Posterior vena cava (tissue), 2 donors: ENCODE measurements around the gene GAD1. TPM values are rescaled to one million over a fixed set of nuclear protein-coding genes. Genes with fewer than 3 reads are reported as not detected.

ENCODE experiments used
- DNase-seq: peaks from one replicate; pipeline ENCODE4 v3.0.0-alpha.2; 2020; ENCODE audit warnings: low spot score
- intact Hi-C, 2 donors: fragments of 100-400 bp; cut with DNase I; formaldehyde crosslinking; loops; one replicate each; pipeline versions ENCODE4 v1.14.1 to v1.14.2; 2022 to 2023
- total RNA-seq, 2 donors: library from RNA; stranded (reverse); fragmentation: NEBNext Ultra II Directional; extraction: Animal tissue kit (Norgen Biotek cat#: 25700); gene quantifications; one replicate each; pipeline ENCODE4 v1.2.1, GENCODE V29; 2021
- donor health status: DM: yes; HTN: yes; CAD: no.
- donor health status: DM: yes; HTN: yes; CAD: no.

Gene GAD1
- total RNA-seq, 2 donors from 2014 or later: not detected

DNA sequence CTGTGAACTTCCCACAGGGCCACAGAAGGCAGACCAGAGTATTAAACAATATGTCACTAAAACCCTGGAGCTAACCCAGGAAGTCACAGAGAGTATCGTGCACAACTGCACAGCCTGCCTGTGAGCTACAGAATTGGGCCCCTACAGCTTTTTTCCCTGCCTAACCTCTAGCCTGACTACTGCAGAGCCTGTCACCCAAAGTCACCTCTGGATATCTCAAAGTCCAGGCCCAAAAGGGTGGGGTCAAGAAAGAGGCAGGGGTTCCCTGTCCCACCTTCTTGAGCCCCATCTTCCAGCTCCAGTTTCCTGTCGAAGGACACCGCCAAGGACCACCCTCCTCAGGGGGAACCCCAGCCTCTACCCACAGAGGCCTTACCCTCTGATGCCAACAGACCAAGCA, 13.5 kb downstream of the GAD1 start:
- intact Hi-C loops: no loop called here
- DNase-seq: peak; percentile 36

DNA sequence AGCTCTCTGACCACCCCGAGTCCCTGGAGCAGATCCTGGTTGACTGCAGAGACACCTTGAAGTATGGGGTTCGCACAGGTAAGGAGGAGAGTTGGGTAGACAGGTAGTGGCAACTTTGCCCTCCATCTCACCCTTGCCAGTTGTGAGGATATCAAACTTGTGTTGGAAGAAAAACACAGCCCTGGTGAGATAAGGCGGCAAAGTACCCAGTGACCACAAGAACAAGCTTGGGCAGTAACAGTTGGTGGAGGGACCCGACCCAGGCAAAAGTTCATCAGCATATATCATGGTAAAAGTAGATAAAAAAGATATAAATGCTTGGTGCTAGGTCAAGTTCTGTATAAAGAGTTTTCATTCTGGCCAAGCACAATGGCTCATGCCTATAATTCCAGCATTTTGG, 14.4 kb downstream of the GAD1 start:
- intact Hi-C loops: no loop called here
- DNase-seq: no peak

DNA sequence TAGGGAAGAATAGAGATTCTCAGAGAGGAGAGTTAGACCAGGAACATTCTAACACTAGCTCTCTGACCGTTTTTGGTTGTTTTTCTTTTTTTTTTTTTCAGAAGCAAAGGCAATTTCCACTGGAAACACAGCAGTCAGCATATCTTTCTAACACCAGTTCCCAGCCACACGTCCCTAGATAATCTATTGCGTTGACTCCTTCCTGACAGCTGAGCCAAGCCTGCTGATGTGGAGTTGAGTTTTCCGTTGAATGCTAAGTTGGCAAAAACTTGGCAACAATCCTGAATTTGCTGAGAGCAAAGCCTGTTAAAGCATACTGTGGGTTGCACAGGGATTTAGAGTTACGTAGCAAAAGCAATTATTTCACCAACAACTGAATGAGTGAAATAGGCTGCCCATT, 19.3 kb downstream of the GAD1 start:
- intact Hi-C loops: no loop called here
- no peak for DNase-seq

DNA sequence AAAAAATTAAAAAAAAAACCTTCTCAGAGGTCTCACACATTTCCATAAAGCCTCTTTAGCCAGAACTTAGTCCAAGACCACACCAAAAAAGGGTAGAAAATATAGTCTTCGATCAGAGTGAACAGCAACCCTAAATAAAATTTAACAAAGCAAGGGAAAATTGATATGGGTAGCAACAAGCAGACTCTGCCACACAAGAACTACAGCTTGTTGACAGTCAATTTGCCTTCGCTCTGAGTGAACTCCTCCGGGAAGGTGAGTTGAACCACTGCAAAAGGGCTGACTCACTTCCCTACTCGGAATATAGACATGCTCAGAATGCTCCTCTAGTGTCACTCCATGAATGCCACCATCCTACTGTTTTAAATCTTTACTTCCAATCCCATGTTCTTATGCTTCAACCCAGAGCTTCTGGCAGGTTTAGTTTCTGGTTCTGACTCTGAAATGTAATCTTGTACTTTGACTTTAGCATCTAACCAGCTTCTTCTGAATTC, 24.1 kb downstream of the GAD1 start:
- intact Hi-C loops: no loop called here
- DNase-seq: no peak

DNA sequence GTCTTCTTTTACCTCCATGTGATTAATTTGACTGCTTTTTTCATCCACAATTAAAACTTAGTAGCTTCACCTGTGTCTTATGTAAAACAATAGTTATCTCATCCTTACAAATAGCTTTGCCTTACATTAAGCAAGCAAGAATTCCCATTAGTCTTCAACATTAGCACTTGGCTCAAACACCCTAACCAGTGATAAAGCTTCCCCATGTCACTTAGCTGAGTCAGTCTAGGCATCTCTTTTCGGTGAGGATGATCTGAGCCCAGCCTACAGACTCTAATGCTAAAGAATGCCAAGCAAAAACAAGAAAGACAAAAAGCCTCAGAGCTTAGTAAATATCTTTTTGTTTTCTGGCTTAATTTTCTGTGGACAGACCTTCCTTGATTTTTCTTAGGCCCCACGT, 26.1 kb downstream of the GAD1 start:
- intact Hi-C loops: no loop called here
- DNase-seq: no peak

DNA sequence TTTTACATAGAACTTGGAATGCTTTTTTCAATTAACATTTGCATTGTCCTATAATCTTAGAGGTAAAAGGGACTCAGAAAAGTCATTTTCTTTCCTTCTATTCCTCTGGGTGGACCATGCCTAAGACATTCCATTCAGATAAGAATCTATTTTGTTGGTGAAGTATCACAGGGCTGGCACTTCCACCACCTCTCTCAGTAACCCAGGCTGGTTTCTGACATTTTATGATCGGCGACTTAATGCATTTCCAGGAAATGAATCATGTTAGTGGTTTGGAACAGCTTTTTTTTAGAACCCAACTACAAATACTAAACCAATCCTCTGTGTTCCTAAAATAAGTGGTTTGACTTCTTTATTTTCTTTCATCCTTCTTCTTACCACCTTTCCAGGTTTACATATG, 27.0 kb downstream of the GAD1 start:
- intact Hi-C loops: no loop called here
- no peak for DNase-seq

DNA sequence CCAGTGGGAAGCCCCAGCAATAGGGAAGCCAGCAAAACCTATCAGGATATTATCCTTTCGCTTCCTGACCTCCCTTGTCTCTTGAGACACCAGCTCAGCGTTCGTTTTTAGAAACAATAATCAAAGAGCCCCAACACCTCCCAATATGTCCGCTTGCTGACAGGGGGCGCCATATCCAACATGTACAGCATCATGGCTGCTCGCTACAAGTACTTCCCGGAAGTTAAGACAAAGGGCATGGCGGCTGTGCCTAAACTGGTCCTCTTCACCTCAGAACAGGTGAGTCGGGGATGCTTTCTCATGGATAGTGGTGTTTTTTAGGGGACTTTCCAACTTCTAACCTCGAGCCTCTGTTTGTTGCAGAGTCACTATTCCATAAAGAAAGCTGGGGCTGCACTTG, 28.7 kb downstream of the GAD1 start:
- intact Hi-C loops: no loop called here
- no peak for DNase-seq

DNA sequence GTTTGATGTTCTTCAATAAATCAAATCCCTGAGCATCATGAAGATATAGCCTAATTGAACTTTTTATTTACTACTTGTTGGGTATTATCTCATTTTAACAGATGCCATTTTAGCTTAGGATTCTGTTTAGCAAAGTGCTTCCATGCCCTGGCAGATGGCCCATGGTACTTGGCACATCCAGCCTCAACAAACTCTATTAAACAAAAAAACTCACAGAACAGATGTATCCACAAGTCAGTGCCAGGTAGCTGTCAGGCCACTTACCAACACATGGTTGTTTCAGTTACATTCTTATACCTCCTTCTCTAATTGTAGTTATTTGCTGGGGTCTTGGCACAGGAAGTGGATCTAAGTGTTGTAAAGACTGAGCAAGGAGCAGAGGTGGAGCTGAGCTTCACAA, 29.6 kb downstream of the GAD1 start:
- intact Hi-C loops: no loop called here
- no peak for DNase-seq

DNA sequence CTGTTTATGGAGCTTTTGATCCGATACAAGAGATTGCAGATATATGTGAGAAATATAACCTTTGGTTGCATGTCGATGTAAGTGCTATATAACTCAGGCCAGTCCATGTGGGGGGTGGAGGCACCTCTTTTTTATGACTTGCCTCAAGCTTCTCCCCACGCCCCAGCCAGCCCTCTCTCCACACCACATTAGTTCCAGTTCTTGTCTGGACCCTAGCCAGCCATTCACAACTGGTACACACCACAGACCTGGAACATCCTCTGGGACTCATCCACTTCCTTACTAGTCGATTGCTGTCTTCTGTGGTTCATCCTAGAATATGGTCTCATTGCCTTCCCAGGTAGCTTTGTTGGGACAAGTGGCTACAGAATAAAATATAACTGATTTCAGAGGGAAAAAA, 31.0 kb downstream of the GAD1 start:
- intact Hi-C loops: no loop called here
- DNase-seq: no peak

DNA sequence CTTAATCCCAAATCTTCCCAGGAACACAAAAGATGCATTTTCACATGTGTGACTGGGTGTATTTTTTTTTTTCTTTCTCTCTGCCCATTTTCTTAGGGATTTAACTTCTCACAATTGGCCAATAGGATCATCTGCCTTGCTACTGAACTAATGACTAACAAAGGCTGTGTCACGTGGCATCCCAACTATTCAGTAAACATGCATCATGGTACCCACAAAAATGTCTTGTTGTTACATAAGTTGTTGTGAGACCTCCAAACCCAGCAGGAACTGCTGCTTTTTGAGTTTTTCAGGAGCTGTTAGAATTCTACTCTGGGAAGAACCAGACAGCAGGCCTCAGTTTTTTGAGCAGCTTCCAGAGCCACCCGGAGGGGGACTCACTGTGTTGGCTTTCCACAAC, 31.9 kb downstream of the GAD1 start:
- no peak for DNase-seq
- intact Hi-C loops: no loop called here

DNA sequence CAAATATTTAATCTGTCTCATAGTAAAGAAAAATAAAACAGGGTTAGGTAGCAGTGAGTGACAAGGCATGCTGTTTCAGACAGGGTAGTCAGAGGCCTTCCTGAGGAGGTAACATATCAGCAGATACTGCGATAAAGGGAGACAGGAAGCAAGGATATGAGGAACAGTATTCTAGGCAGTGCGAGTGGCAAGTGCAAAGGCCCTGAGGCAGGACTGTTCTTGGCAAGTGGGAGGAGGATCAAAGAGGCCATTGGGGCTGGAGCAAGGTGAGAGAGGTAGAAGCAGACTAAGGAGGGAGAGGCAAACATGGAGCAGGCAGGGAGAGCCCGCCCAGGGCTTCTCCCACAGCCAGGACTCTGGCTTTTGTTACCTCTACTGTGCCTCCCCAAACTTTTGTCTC, 33.6 kb downstream of the GAD1 start:
- intact Hi-C loops: no loop called here
- DNase-seq: no peak

DNA sequence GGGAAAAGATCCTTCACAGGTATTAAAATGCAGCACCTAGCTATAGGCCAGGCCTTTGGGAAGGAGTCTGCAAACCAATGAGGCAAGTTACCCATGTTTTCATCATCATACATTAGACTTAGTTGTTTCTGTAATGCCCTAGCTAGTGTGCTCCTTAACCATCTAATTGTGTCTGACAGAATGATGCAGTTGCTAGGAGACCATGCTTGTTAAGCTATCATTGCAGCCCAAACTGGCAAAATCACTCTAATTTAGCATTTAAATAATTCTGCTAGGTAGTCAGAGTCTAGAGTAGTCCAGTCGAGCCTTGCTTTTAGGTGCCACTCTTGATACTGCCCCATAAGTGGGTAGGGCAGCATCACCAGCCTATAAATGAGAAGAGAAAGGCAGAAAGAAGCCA, 34.9 kb downstream of the GAD1 start:
- intact Hi-C loops: no loop called here
- DNase-seq: no peak

DNA sequence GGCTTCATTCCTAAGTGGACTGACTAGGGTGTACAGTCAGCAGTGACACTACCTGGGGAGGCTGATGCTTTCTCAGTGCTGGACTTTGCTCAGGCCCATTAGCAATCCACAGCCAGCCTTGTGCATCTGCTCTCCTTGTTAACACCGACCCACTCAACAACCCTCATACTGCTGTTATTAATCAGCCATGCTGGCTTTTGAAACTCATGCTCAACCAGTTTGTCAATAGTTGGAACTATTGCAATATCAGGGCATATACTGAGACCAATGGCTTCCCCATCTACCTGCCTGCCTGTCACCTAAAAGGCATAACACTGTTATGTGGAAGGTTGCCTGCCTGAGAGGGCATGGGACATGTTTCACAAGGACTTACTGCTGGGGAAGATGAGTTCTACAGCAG, 39.4 kb downstream of the GAD1 start:
- no peak for DNase-seq
- intact Hi-C loops: no loop called here

DNA sequence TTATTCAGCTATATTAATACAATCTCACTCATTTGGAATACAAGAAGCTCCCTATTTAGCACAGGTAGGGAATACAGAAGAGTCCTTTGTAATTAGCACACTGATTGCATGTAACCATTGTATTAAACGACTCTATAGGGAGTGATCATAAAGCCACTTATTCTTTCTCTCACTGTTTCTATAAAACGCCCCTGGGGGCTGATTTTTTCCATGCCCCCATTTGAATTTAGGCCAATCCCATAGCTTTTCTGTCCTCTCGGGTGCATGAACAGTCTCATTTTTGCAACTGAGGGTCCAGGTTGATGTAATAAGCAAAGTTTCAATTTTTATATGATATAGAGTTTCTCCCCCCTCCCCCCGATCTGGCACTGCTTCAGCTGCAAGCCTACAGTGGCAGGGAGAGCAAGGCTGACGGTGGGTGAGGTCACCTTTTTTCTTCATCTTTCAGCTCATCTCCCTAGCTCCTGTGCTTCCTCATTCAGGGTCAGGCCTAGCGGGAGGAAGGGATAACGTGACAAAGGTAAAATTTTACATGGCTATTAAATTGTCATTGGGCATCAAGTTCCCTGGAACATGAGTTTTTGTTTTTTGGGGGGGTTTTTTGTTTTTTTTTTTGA, 45.7 kb downstream of the GAD1 start:
- intact Hi-C loops: no loop called here
- no peak for DNase-seq

DNA sequence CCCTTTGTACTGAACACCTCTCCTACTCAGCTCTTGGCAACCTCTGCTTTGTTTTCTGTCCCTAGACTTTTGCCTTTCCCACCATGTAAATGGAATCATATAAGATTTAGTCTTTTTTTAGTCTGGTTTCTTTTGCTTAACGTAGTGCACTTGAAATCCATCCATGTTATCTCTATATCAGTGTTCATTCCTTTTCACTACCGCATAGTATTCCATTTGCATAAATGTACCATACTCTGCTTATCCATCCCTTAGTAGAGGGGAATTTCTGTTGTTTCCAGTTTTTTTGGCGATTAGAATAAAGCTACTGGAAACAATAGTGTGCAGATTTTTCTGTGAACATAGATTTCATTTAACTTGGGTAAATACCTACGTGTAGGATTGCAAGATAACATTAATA, 46.4 kb downstream of the GAD1 start:
- intact Hi-C loops: no loop called here
- DNase-seq: no peak

DNA sequence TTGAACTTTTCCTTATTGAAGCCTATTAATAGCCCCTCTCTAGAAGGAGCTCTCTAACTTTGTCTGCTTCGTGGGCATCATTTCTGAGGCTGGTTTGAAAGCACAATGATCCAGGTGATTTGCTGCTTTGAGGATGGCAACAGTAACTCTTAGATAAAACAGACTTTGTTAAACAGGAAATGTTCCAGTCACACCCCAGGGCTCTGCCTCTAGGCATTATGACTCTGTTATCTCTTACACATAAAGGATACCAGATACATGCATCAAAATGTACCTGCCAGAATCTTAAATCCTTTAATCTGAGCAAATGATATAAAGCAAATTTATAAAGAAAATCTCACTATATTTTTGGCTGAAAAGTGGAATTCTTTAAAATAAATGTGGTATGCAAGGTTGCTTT, 52.3 kb downstream of the GAD1 start:
- intact Hi-C loops: no loop called here
- DNase-seq: no peak

DNA sequence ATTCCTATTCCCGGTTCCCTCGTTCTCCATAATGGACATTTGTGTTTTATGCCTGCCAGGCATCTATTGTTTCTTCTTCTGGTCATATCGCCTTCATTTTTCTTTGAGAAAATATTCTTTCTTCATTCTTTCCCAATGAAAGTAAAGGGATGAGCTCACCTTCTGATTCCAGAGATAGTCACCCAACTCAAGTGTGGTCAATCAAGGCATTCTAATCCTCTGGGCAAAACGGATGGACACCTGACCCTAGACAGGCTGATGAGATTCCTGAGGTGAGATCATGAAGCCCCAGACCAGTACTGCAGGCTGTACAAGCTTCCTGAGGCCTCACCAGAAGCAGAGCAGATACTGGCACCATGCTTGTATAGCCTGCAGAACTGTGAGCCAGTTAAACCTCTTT, 52.8 kb downstream of the GAD1 start:
- intact Hi-C loops: no loop called here
- DNase-seq: no peak

DNA sequence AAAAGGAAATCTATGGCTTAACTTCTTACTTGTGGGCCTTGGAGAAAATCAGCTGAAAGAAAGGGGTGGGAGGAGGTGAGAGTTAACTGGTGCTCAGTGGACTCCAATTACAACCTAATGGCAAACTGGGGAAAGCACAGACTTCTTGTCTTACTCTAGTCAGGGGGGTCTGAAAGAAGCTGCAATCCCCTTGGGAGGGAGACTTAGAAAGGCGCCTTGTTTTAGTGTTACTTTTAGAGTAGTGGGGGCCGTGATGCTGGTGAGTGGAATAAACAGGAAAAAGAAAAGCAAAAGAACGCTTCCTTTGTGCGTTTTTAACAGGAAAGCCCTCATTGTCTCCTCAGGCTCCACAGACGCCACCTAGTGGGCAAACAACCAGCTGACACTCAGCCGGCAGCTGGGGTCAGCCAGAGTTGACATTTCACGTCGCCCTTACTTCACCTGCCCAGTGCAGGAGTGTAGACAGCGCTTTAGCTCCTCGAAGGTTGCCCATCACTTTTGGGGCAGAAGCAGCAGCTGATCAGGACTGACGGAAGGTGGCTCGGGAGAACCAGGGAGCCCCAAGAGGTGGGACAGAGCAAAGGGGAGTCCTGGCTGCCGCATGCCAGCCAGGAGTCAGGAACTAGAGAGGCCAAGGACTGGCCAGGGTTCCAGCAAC, 56.5 kb downstream of the GAD1 start:
- intact Hi-C loops: no loop called here
- peak; percentile 91 for DNase-seq

DNA sequence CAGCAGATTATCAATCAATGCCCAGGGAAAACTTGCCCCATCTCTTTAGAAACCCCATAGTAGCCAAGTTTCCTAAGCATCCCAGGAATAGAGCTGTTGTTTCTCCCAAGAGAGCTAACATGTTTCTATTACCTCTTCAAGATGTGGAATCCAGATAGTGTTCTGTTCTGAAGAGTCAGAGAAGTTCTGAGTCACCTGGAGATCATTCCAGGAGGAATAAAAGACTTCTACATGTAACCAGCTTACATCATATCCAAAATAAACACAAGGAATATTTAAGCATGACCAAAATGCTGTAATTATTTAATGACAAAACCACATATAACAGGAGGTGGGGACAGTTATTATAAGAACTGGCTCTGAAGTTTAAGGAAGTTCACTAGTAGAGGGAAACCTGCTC, 61.4 kb downstream of the GAD1 start:
- DNase-seq: no peak
- intact Hi-C loops: no loop called here

DNA sequence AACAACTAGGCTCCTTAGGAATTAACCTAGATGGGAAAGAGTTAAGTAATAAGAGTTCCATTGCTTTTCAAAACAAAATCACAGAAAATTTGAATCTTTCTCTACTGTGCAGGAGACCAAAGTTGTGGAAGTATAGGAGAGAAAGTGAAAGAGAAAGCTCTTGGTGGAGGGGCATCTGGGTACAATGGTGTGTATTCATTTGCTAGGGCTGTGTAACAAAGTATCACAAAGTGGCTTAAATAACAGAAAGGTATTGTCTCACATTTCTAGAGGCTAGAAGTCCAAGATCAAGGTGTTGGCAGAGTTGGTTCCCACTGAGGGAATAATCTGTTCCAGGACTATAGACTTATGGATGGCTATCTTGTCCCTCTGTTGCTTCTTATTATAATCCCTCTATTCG, 61.8 kb downstream of the GAD1 start:
- intact Hi-C loops: no loop called here
- DNase-seq: no peak

DNA sequence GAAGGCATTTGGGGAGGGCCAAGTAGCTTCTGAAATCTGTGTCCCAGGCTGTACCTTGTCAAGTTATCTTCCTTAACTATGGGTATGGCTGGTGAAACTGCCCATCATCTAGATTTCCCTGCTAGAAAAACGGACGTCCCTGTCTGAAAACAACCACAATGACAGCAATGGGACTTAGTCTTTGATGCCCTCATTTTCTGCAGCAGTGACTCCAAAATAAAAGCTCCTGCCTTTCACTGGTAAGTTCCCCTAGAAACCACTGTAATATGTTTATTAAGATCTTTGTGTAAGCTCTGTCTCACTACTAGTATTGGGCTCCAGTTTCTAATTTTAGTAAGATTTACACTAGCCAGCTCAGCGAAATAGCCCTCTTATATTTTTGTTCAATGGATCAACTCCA, 65.2 kb downstream of the GAD1 start:
- intact Hi-C loops: no loop called here
- DNase-seq: no peak

DNA sequence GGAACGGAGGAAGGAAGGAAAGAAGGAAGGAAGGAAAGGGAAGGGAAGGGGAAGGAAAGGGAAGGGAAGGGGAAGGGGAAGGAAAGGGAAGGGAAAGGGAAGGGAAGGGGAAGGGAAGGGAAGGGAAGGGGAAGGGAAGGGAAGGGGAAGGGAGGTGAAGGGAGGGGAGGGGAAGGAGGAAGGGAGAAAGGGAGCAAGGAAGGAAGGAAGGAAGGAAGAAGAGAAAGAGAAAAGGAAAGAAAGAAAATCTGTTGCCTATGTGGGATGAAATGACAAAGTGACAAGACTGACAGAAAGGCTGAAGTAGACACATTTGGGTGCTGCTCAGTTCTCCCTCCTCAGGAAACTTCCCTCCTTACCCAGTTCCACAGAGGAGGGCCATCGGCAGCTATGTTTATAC, 66.1 kb downstream of the GAD1 start:
- DNase-seq: no peak
- intact Hi-C loops: no loop called here
